Smooth muscle cell (in vitro differentiated cells): ENCODE results near the gene SLC39A7. TPM values are rescaled to one million over a fixed set of nuclear protein-coding genes. Genes with fewer than 3 reads are reported as not detected.
A peak's percentile ranks its signal among the peaks of the same experiment; 100 is the strongest.

ENCODE experiments used
- DNase-seq: peaks from one replicate; lab custom pipeline; 2025; ENCODE audit not compliant: unreplicated experiment; lab: John Stamatoyannopoulos, UW
- H2AFZ ChIP-seq: fragments of 200-600 bp; sonication (generic); 2 replicates; pipeline ENCODE4 v1.6.0; 2016; ENCODE audit warnings: antibody characterized with exemption, low read depth, mild to moderate bottlenecking
- H3F3A ChIP-seq: fragments of 200-600 bp; sonication (generic); 2 replicates; pipeline ENCODE4 v1.6.0; 2017; ENCODE audit warnings: antibody characterized with exemption, low read depth
- H3K27ac ChIP-seq: fragments of 200-600 bp; sonication (generic); 2 replicates; pipeline ENCODE4 v1.5.1; 2016; ENCODE audit warnings: low read depth, mild to moderate bottlenecking
- H3K27me3 ChIP-seq: fragments of 200-600 bp; sonication (generic); 2 replicates; pipeline ENCODE4 v1.6.1; 2016; ENCODE audit warnings: low read depth, mild to moderate bottlenecking
- H3K36me3 ChIP-seq: fragments of 200-600 bp; sonication (generic); 2 replicates; pipeline ENCODE4 v1.5.1; 2016; ENCODE audit warnings: low read depth
- H3K4me1 ChIP-seq: fragments of 200-600 bp; sonication (generic); 2 replicates; pipeline ENCODE4 v1.5.1; 2016; ENCODE audit warnings: low read depth
- H3K4me2 ChIP-seq: fragments of 200-600 bp; sonication (generic); 2 replicates; pipeline ENCODE4 v1.6.0; 2016; ENCODE audit warnings: mild to moderate bottlenecking
- H3K4me3 ChIP-seq: fragments of 200-600 bp; sonication (generic); 2 replicates; pipeline ENCODE4 v1.5.1; 2016; ENCODE audit warnings: mild to moderate bottlenecking
- H3K79me2 ChIP-seq: fragments of 200-600 bp; sonication (generic); 2 replicates; pipeline ENCODE4 v1.6.0; 2016; ENCODE audit warnings: low read depth, mild to moderate bottlenecking
- H3K9ac ChIP-seq: fragments of 200-600 bp; sonication (generic); 2 replicates; pipeline ENCODE4 v1.6.0; 2016; ENCODE audit warnings: low read depth
- H3K9me3 ChIP-seq: fragments of 200-600 bp; sonication (generic); replicated peaks from 2 replicates; pipeline ENCODE4 v1.5.1; 2016; ENCODE audit warnings: low read depth
- H4K20me1 ChIP-seq: fragments of 200-600 bp; sonication (generic); 2 replicates; pipeline ENCODE4 v1.6.0; 2016; ENCODE audit warnings: low read depth
- CTCF ChIP-seq: fragments of 200-600 bp; sonication (generic); IDR thresholded peaks from 2 replicates; pipeline ENCODE4 v1.5.1; 2017; ENCODE audit warnings: borderline replicate concordance, mild to moderate bottlenecking, antibody characterized with exemption; ENCODE audit not compliant: insufficient read depth, poor library complexity, severe bottlenecking
- WGBS: methylation state at CpG from one replicate; pipeline ENCODE4 v1.1.7; 2016; ENCODE audit warnings: low lambda C conversion rate; 5-methylcytosine and 5-hydroxymethylcytosine counted together
- polyA plus RNA-seq: library from polyadenylated mRNA; unstranded; fragments of >200 nt; fragmentation: Nextera tagmentation; extraction: Ambion mirVana; gene quantifications from 2 replicates; pipeline ENCODE4 v1.2.1, GENCODE V29; 2016
- total RNA-seq: library from RNA; depleted of rRNA; stranded (reverse); fragments of >200 nt; gene quantifications from 2 replicates; pipeline ENCODE4 v1.2.3, GENCODE V29; 2014

The SLC39A7 gene
- total and polyA plus RNA-seq, 2 experiments from 2014 or later = 87.2 to 112 TPM

GRCh38 chr6:33156561-33156960 is 44.1 kb upstream of the SLC39A7 start:
- no peak for DNase-seq
- no peak for TF ChIP-seq CTCF
- 87% methylated on average over 6 of the region's 6 CpGs for WGBS
- H3K27ac ChIP-seq = no peak overlapping the region
- no peak overlapping the region for H3K4me3 ChIP-seq
- H3K4me1 ChIP-seq = no peaks in the 10 kb centered on the region
- H3K9me3 ChIP-seq = peaks cover 5% of the 10 kb centered on the region
- H3K36me3 ChIP-seq = no peaks in the 10 kb centered on the region
- no peak overlapping the region for H3K4me2 ChIP-seq
- H3F3A ChIP-seq = no peaks in the 10 kb centered on the region
- H3K27me3 ChIP-seq = no peaks in the 10 kb centered on the region
- H4K20me1 ChIP-seq = no peaks in the 10 kb centered on the region
- H3K79me2 ChIP-seq = no peaks in the 10 kb centered on the region
- H3K9ac ChIP-seq = no peak overlapping the region
- H2AFZ ChIP-seq = no peak overlapping the region

DNA sequence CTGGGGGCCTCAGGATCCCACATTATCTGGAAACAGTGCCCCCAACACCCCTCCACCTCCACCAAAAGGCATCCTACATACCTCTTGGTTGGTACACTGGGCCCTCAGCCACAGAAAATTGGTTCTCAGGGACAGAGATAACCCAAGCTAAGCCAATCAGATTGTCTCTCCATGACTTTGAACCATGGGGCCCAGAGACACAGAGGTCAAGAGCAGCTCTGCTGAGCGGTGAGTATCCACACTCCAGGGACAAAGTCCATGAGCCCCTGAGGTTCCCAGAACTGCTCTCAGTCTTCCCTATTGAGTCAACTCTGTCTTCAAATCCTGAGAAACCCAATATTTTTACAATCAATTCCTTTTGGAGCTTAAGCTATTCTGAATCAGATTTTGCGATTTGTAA is 43.7 kb upstream of the SLC39A7 start:
- 84% methylated on average over 2 of the region's 2 CpGs for WGBS

DNA sequence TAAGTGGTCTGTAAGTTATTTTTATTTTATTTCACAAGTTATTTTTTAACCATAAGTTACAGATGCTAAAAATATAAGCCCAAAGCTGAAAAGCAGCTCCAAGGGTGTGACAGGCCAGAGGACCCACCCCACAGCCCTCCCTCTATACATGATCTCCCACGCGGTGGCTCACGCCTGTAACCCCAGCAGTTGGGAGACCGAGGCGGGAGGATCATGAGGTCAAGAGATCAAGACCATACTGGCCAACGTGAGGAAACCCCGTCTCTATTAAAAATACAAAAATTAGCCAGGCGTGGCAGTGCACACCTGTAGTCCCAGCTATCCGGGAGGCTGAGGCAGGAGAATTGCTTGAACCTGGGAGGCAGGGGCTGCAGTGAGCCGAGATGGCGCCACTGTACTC is 40.6 kb upstream of the SLC39A7 start:
- H3F3A ChIP-seq = no peaks in the 10 kb centered on the region
- no peaks in the 10 kb centered on the region for H4K20me1 ChIP-seq
- 95% methylated on average over 11 of the region's 11 CpGs for WGBS
- no peaks in the 10 kb centered on the region for H3K4me1 ChIP-seq
- H3K4me3 ChIP-seq = no peak overlapping the region
- H3K4me2 ChIP-seq = no peak overlapping the region
- no peak for DNase-seq
- no peaks in the 10 kb centered on the region for H3K9me3 ChIP-seq
- H3K9ac ChIP-seq = no peak overlapping the region
- H3K36me3 ChIP-seq = no peaks in the 10 kb centered on the region
- H3K27ac ChIP-seq = no peak overlapping the region
- no peaks in the 10 kb centered on the region for H3K27me3 ChIP-seq
- no peaks in the 10 kb centered on the region for H3K79me2 ChIP-seq
- no peak for TF ChIP-seq CTCF
- H2AFZ ChIP-seq = no peak overlapping the region

More for the DNA sequence above, 43.7 kb upstream of the SLC39A7 start:
- no peaks in the 10 kb centered on the region for H4K20me1 ChIP-seq
- no peaks in the 10 kb centered on the region for H3K4me1 ChIP-seq
- no peaks in the 10 kb centered on the region for H3K79me2 ChIP-seq
- TF ChIP-seq CTCF = no peak
- peaks cover 1% of the 10 kb centered on the region for H3K9me3 ChIP-seq
- no peak overlapping the region for H3K27ac ChIP-seq
- H3K4me2 ChIP-seq = no peak overlapping the region
- H3K4me3 ChIP-seq = no peak overlapping the region
- no peak overlapping the region for H2AFZ ChIP-seq
- no peaks in the 10 kb centered on the region for H3K36me3 ChIP-seq
- H3F3A ChIP-seq = no peaks in the 10 kb centered on the region
- H3K9ac ChIP-seq = no peak overlapping the region
- DNase-seq = no peak
- H3K27me3 ChIP-seq = no peaks in the 10 kb centered on the region

- Histone ChIP-seq H3K4me1 (no peaks in the 10 kb centered on the region), H3K9ac (no peak overlapping the region), H3K4me3 (peak overlapping the region; percentile 48), H2AFZ (no peak overlapping the region), H3F3A (no peaks in the 10 kb centered on the region), H3K4me2 (peak overlapping the region; percentile 82), H3K27me3 (no peaks in the 10 kb centered on the region), H3K36me3 (no peaks in the 10 kb centered on the region), H4K20me1 (no peaks in the 10 kb centered on the region), H3K9me3 (no peaks in the 10 kb centered on the region), H3K27ac (peak overlapping the region; percentile 27), H3K79me2 (no peaks in the 10 kb centered on the region)
- no peak for TF ChIP-seq CTCF
- WGBS = 35% methylated on average over 13 of the region's 13 CpGs
- no peak for DNase-seq
Measured at GRCh38 chr6:33160728-33161344, 39.8 kb upstream of the SLC39A7 start.
